Immature natural killer cell (primary cell): Measurements from ENCODE around the gene TMEM18. TPM values are rescaled to one million over a fixed set of nuclear protein-coding genes. Genes with fewer than 3 reads are reported as not detected.
A peak's percentile ranks its signal among the peaks of the same experiment; 100 is the strongest.

Experiments used
- DNase-seq, 3 donors: peaks; one replicate each; pipeline ENCODE4 v3.0.0; 2022; ENCODE audit warnings: mixed read lengths in 1 of 3
- H3K27ac Mint-ChIP-seq, 6 donors: one replicate each; pipeline ENCODE4 v1.8.0; 2020; ENCODE audit warnings: mixed read lengths in 6 of 6, mild to moderate bottlenecking in 5 of 6, inconsistent platforms in 4 of 6, moderate library complexity in 3 of 6
- H3K27me3 Mint-ChIP-seq, 3 donors: one replicate each; pipeline ENCODE4 v1.8.0; 2020 to 2021; ENCODE audit warnings: low read depth in 3 of 3, mild to moderate bottlenecking in 3 of 3, mixed read lengths in 3 of 3, moderate library complexity in 3 of 3, inconsistent platforms in 1 of 3
- H3K36me3 Mint-ChIP-seq, 3 donors: one replicate each; pipeline ENCODE4 v1.8.0; 2020; ENCODE audit warnings: mixed read lengths in 3 of 3, inconsistent platforms in 2 of 3, mild to moderate bottlenecking in 2 of 3
- H3K4me1 Mint-ChIP-seq, 2 donors: one replicate each; pipeline ENCODE4 v1.8.0; 2020; ENCODE audit warnings: inconsistent platforms in 2 of 2, mild to moderate bottlenecking in 2 of 2, mixed read lengths in 2 of 2, moderate library complexity in 1 of 2
- H3K4me3 Mint-ChIP-seq, 5 donors: one replicate each; pipeline ENCODE4 v1.8.0; 2020; ENCODE audit warnings: mild to moderate bottlenecking in 5 of 5, mixed read lengths in 5 of 5, inconsistent platforms in 3 of 5, moderate library complexity in 3 of 5
- H3K9me3 Mint-ChIP-seq, 6 donors: one replicate each; pipeline ENCODE4 v1.8.0; 2020; ENCODE audit warnings: mild to moderate bottlenecking in 6 of 6, mixed read lengths in 6 of 6, inconsistent platforms in 4 of 6, moderate library complexity in 3 of 6
- polyA plus RNA-seq, 3 donors: library from polyadenylated mRNA; unstranded; fragments of 300-500 nt; fragmentation: Illumina TruSeq; gene quantifications; one replicate each; pipeline ENCODE4 v1.2.3, GENCODE V29; 2021

TMEM18 gene
- polyA plus RNA-seq, 3 donors from 2014 or later, result 22.0 to 38.5 (median 37.1) TPM

DNA sequence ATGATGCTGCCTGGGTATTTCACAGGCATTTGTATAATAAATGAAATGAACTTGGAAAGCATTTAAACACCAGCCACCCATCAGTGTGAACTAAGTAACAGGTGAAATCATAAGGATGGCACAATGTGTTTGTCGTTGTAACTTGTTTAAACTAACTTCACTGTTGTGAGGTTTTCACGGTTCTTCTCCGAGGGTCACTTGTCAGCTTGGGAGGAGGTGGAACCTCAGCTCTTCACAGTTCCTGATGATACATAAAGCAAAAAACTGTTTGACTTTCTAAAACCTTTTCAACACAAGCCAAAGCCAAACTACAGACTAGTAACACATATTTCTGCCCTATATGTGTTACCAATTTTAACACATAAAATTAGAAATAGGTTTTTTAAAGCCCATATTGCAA is 13.1 kb downstream of the TMEM18 start:
- peak overlapping the region; percentile 29 to 69 (median 65) for H3K4me3 Mint-ChIP-seq
- peaks cover 0 to 11% (median 7%) of the 10 kb centered on the region in 6 donors for H3K9me3 Mint-ChIP-seq
- H3K27ac Mint-ChIP-seq, result peak overlapping the region in 5 of 6 donors; percentile 24 to 74 (median 60)
- peaks cover 0 to 3% (median 0%) of the 10 kb centered on the region in 3 donors for H3K27me3 Mint-ChIP-seq
- peaks cover 23 to 31% (median 28%) of the 10 kb centered on the region in 3 donors for H3K36me3 Mint-ChIP-seq
- DNase-seq, result peak; percentile 14 to 26 (median 23)
- peaks cover 45 to 55% of the 10 kb centered on the region in 2 donors for H3K4me1 Mint-ChIP-seq

DNA sequence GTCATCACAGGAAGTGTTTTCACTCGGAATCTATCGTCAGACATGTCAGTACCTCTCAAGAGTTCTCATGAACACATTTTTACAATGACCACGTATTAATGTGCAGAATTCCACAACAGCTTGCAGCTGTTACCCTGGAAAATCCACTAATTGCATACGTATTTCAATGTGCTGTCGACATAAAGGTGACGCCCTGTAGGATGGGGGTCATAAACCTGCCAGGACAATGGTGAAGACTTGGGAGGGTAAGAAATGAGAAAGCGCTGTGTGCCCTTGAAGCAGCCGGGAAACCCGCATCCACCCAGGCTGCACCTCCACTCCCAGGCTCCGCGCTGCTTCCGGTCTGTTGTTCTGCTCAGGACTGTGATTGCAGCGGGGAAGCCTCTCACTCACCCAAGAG is 14.0 kb downstream of the TMEM18 start:
- DNase-seq, result no peak
- Mint-ChIP-seq H3K27ac (peak overlapping the region in 2 of 6 donors; percentile 24 to 35), H3K36me3 (peaks cover 20 to 24% (median 24%) of the 10 kb centered on the region in 3 donors), H3K27me3 (peaks cover 0 to 8% (median 2%) of the 10 kb centered on the region in 3 donors), H3K9me3 (peaks cover 0 to 11% (median 7%) of the 10 kb centered on the region in 6 donors), H3K4me3 (peak overlapping the region; percentile 29 to 69 (median 65)), H3K4me1 (peaks cover 45 to 57% of the 10 kb centered on the region in 2 donors)

DNA sequence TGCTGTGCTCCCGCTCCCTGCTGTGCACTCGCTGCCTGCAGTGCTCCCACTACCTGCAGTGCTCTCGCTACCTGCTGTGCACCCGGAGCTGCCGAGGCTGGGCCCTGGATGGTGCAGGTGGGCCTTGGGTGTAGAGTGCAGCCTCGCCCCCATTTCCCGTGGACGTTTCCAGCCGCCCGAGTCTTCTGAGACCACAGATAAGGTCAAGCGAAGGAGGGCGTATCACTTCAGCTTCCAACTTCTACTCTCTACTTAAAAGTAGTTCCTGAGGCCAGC is 15.9 kb downstream of the TMEM18 start:
- Mint-ChIP-seq H3K27me3 (peaks cover 0 to 8% (median 2%) of the 10 kb centered on the region in 3 donors), H3K9me3 (peaks cover 0 to 11% (median 7%) of the 10 kb centered on the region in 6 donors), H3K4me3 (no peak overlapping the region), H3K4me1 (peaks cover 62 to 73% of the 10 kb centered on the region in 2 donors), H3K27ac (no peak overlapping the region), H3K36me3 (peaks cover 12 to 22% (median 15%) of the 10 kb centered on the region in 3 donors)
- DNase-seq, result no peak

DNA sequence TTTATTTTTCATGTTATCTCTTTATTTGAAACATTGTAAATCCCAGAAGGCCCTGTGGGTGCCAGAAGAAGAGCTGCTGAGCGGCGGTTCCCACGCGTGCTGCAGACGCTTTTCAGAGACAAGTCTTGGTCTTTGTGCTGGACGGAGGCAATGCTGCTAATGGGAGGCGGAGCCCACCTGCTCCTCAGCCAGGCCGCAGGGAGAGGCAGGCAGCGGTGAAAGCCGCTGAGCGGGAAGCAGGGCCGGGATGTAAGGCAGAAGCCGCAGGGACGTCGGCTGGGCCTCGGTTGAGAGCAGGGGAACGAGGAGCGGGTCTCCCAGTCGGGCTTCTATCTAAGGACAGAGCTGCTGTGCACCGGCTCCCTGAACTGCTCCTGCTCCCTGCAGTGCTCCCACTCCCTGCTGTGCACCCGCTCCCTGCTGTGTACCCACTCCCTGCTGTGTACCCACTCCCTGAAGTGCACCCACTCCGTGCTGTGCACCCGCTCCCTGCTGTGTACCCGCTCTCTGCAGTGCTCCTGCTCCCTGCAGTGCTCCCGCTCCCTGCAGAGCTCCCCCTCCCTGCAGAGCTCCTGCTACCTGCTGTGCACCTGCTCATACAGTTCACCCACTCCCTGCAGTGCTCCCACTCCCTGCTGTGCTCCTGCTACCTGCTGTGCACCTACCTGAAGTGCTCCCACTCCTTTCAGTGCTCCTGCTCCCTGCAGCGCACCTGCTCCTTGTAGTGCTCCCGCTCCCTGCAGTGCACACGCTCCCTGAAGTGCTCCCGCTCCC is 16.4 kb downstream of the TMEM18 start:
- Mint-ChIP-seq H3K4me3 (no peak overlapping the region), H3K4me1 (peaks cover 67 to 77% of the 10 kb centered on the region in 2 donors), H3K9me3 (peaks cover 0 to 11% (median 7%) of the 10 kb centered on the region in 6 donors), H3K27ac (no peak overlapping the region), H3K27me3 (peaks cover 0 to 8% (median 2%) of the 10 kb centered on the region in 3 donors), H3K36me3 (peaks cover 11 to 17% (median 11%) of the 10 kb centered on the region in 3 donors)
- no peak for DNase-seq

DNA sequence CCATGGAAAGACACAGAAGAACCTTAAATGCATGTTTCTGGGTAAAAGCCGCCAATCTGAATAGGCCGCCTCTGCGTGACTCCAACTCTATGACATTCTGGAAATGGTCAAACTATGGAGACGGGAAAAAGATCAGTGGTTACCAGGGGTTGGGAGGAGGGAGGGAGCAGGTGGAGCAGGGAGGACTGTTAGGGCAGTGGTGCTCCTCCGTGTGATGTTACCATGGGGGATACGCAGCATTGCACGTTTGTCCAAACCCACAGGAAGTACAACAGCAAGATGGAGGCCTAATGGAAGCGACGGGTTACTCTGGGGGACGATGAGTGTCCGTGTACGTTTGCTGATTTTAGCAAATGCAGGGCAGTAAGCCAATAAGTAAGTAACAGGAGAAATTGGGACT is 17.2 kb downstream of the TMEM18 start:
- Mint-ChIP-seq H3K4me1 (peaks cover 67 to 77% of the 10 kb centered on the region in 2 donors), H3K27me3 (peaks cover 0 to 8% (median 2%) of the 10 kb centered on the region in 3 donors), H3K9me3 (peaks cover 0 to 3% (median 1%) of the 10 kb centered on the region in 6 donors), H3K36me3 (peaks cover 3 to 10% (median 4%) of the 10 kb centered on the region in 3 donors), H3K27ac (no peak overlapping the region), H3K4me3 (no peak overlapping the region)
- no peak for DNase-seq

DNA sequence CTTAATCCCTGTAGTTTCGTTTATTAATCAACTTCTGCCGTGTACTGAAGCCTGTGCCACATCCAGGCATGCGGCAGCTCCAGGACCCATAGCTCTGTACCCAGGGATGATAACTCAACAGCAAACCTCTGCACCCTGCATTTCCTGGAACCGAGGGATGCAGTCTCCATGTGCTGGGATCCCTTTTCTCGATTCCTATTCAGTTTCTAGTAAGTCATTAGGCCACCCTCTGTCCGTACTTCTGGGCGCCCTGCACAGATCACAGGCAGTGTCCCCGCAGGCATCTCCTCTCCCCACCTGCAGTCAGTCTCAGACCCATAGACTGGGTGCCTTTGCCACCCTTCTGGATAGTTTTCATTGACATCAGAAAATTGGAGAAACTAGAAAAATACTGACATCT is 18.8 kb downstream of the TMEM18 start:
- no peak overlapping the region for H3K27ac Mint-ChIP-seq
- H3K9me3 Mint-ChIP-seq, result no peaks in the 10 kb centered on the region
- H3K4me3 Mint-ChIP-seq, result no peak overlapping the region
- DNase-seq, result no peak
- peaks cover 0 to 7% (median 0%) of the 10 kb centered on the region in 3 donors for H3K36me3 Mint-ChIP-seq
- peaks cover 0 to 8% (median 4%) of the 10 kb centered on the region in 3 donors for H3K27me3 Mint-ChIP-seq
- peaks cover 64 to 77% of the 10 kb centered on the region in 2 donors for H3K4me1 Mint-ChIP-seq

DNA sequence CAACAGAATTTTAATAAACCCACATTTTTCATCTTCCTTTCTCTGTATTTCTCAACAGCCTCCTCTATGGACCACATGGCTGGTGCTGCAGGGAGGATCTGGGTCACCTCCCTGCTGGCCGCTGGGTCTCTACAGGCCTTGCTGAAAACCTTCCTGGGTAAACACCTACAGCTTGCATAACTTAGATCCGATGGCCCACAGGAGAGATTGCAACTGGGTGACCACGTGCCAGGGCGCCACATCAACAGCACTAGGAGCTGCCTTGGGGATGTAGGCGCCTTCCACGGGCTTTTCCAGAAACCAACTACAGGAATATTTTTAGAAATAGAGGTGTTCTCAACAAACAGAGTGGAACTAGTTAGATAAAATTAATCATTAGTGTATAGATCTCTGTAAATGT is 19.4 kb downstream of the TMEM18 start:
- H3K9me3 Mint-ChIP-seq, result no peaks in the 10 kb centered on the region
- H3K27ac Mint-ChIP-seq, result peak overlapping the region in 1 of 6 donors; percentile 83
- H3K4me3 Mint-ChIP-seq, result peak overlapping the region in 3 of 5 donors; percentile 11 to 83 (median 81)
- DNase-seq, result no peak
- H3K4me1 Mint-ChIP-seq, result peaks cover 64 to 77% of the 10 kb centered on the region in 2 donors
- H3K27me3 Mint-ChIP-seq, result peaks cover 0 to 8% (median 4%) of the 10 kb centered on the region in 3 donors
- H3K36me3 Mint-ChIP-seq, result peaks cover 0 to 7% (median 0%) of the 10 kb centered on the region in 3 donors

DNA sequence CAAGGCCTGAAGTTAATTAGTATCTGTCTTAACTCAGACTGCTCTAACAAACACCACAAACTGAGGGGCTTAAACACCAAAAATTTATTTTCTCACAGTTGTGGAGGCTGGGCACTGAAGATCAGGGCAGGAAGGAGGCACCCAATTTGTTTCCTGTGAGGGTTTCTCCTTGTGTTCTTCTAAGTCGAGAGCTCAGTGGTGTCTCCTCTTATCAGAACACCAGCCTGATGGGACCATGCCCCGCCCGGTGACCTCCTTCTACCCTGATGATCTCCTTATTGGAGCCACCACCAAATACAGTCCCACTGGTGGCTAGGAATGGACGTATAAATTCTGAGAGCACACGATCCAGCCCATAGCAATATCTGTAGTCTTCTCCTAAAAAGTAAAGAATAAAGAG is 20.5 kb downstream of the TMEM18 start:
- Mint-ChIP-seq H3K9me3 (no peaks in the 10 kb centered on the region), H3K27me3 (peaks cover 0 to 8% (median 4%) of the 10 kb centered on the region in 3 donors), H3K36me3 (peaks cover 0 to 7% (median 0%) of the 10 kb centered on the region in 3 donors), H3K4me3 (peak overlapping the region; percentile 42 to 83 (median 72)), H3K27ac (peak overlapping the region; percentile 68 to 87 (median 81)), H3K4me1 (peaks cover 57 to 69% of the 10 kb centered on the region in 2 donors)
- peak in 1 of 3 donors; percentile 22 for DNase-seq

DNA sequence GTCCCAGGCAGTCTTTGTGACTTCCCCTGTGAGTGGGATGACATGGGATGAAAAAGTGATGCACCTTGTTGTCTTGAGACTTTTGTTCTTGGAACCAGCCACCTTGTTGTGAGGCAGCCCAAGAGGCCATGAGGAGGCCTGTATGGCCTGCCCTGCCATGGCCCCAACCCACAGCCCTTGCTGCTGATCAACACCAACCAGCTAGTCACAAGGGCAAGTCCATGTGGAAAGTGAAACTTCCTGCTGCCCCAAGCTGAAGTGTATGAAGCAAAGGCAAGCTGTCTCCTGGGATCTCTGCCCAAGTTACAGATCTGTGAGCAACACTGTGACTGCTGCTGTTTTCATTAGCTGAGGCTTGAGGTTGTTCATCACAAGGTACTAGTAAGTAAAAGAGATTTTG is 21.6 kb downstream of the TMEM18 start:
- H3K36me3 Mint-ChIP-seq, result peaks cover 0 to 7% (median 0%) of the 10 kb centered on the region in 3 donors
- DNase-seq, result no peak
- no peaks in the 10 kb centered on the region for H3K9me3 Mint-ChIP-seq
- peak overlapping the region in 5 of 6 donors; percentile 51 to 83 (median 70) for H3K27ac Mint-ChIP-seq
- peaks cover 0 to 6% (median 4%) of the 10 kb centered on the region in 3 donors for H3K27me3 Mint-ChIP-seq
- peak overlapping the region in 3 of 5 donors; percentile 22 to 81 (median 54) for H3K4me3 Mint-ChIP-seq
- peaks cover 53 to 64% of the 10 kb centered on the region in 2 donors for H3K4me1 Mint-ChIP-seq

DNA sequence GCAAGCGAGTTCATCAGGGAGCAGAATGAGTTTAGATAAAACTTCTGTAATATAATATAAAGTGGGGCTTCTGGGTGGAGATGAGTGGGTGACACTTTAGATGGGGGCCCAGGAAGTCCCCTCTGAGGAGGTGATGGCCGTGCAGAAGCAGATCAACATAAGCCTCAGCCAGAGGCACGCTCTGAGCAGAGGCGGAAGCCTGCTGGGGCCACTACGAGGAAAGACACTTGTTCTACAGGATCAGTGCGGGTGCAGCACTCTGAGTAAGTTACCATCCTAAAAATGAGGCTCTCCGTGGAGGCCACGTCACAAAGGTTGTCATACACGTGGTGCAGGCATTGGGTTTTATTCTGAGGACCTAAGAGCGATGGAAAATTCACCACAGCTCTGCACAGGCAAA is 22.3 kb downstream of the TMEM18 start:
- peaks cover 53 to 61% of the 10 kb centered on the region in 2 donors for H3K4me1 Mint-ChIP-seq
- H3K4me3 Mint-ChIP-seq, result peak overlapping the region in 3 of 5 donors; percentile 29 to 54 (median 53)
- H3K36me3 Mint-ChIP-seq, result peaks cover 0 to 7% (median 0%) of the 10 kb centered on the region in 3 donors
- peak overlapping the region in 4 of 6 donors; percentile 34 to 81 (median 63) for H3K27ac Mint-ChIP-seq
- no peaks in the 10 kb centered on the region for H3K9me3 Mint-ChIP-seq
- DNase-seq, result no peak
- peaks cover 0 to 9% (median 4%) of the 10 kb centered on the region in 3 donors for H3K27me3 Mint-ChIP-seq

DNA sequence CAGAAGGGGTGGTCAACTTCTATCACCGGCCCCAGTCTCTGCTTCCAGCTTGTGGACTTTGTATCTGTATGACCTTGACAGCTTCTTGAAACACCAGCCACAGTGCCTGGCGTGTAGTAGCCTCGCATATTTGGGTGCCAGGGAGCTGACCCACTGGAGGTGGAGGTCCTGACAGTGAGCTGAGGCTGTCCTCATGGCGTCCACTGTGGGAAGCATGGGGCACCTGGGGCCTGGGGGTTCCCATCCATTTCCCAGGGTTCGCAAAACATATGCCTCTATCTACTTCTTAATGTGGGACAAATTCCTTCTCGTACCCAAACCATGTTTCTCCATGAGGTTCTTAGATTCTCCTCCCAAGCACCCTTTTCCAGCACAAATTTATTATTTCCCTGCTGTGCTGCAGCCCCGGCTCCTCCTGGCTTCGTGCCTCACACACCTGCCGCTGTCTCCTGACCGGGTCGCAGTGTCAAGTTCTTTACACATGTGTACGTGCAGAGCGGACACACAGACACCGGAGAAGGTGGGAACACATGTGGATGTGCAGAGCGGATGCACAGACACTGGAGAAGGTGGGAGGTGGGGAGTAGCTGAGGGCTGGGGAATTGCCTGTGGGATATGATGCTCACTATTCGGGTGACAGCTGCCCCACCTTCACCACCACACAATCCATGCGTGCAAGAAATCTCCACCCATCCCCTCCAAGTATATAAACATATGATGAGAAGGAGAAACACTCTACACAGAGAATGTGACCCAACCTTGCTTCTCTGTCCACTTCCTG is 23.4 kb downstream of the TMEM18 start:
- DNase-seq, result no peak
- peaks cover 2 to 6% (median 5%) of the 10 kb centered on the region in 3 donors for H3K27me3 Mint-ChIP-seq
- H3K4me1 Mint-ChIP-seq, result peaks cover 53 to 55% of the 10 kb centered on the region in 2 donors
- H3K36me3 Mint-ChIP-seq, result peaks cover 0 to 7% (median 0%) of the 10 kb centered on the region in 3 donors
- H3K9me3 Mint-ChIP-seq, result no peaks in the 10 kb centered on the region
- H3K27ac Mint-ChIP-seq, result peak overlapping the region in 2 of 6 donors; percentile 40 to 60
- peak overlapping the region in 1 of 5 donors; percentile 70 for H3K4me3 Mint-ChIP-seq

DNA sequence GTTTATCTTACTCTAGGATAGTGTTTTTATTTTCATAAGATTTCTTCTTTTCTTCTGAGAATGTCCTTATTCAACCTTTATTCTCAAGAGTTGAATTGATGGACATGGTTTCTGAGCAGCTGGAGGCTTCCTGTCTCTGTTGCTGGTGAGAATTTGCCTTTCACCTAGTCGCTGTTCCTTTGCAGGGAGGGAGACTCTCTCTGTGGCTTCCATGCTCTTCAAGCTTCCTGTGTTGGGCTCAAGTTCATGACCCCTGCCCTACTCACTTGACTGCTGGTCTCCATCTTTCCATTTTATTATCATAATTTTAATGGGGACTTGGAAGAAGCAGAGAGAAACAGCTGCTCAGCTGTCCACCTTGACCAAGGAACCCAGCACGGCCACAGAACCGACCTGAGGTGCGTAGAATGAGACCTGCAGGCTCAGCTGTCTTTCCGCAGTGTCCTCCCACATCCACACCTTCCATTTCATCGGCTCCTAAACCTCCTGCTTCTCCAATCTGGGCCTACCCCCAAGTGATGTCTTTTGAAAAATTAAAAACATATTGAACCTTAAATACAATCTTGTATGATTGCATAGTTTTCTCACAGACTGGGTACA is 24.2 kb downstream of the TMEM18 start:
- peak overlapping the region in 1 of 5 donors; percentile 70 for H3K4me3 Mint-ChIP-seq
- peaks cover 3 to 4% (median 4%) of the 10 kb centered on the region in 3 donors for H3K27me3 Mint-ChIP-seq
- H3K9me3 Mint-ChIP-seq, result no peaks in the 10 kb centered on the region
- H3K36me3 Mint-ChIP-seq, result peaks cover 0 to 7% (median 0%) of the 10 kb centered on the region in 3 donors
- H3K27ac Mint-ChIP-seq, result peak overlapping the region in 3 of 6 donors; percentile 17 to 50 (median 21)
- no peak for DNase-seq
- peaks cover 53 to 55% of the 10 kb centered on the region in 2 donors for H3K4me1 Mint-ChIP-seq

DNA sequence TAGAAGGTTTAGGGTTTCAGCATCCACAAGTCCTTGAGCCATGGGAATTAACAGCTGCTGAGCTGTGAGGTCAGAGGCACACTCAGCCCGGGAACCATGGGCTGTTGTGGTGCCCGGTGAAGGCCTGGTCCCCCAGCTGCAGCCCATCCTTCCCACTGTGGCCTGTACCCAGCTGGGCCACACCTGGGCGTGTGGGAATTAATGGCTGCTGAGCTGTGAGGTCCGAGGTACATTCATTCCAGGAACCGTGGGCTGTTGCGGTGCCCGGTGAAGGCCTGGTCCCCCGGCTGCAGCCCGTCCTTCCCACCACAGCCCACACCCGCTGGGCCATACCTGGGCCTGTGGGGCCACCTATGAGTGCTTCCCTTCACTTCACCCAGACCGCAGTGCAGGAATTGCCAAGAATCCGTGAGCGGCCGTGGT is 25.2 kb downstream of the TMEM18 start:
- DNase-seq, result no peak
- Mint-ChIP-seq H3K27me3 (peaks cover 3 to 7% (median 4%) of the 10 kb centered on the region in 3 donors), H3K27ac (no peak overlapping the region), H3K9me3 (no peaks in the 10 kb centered on the region), H3K4me1 (peaks cover 43 to 45% of the 10 kb centered on the region in 2 donors), H3K36me3 (peaks cover 0 to 6% (median 0%) of the 10 kb centered on the region in 3 donors), H3K4me3 (no peak overlapping the region)
